CD14-positive monocyte (primary cell): ENCODE data around the gene TUSC2. TPM values are rescaled to one million over a fixed set of nuclear protein-coding genes. Genes with fewer than 3 reads are reported as not detected.

ENCODE experiments used
- DNase-seq, 3 donors: peaks; one replicate each; pipeline ENCODE4 v3.0.0-alpha.2; 2011 to 2022
- H2AFZ ChIP-seq: 2 replicates; pipeline ENCODE4 v1.6.0; 2012; ENCODE audit warnings: mild to moderate bottlenecking, low read depth, low read length, inconsistent platforms; ENCODE audit not compliant: insufficient read depth, poor library complexity, severe bottlenecking
- H3K27ac ChIP-seq, 2 donors: 1 replicate in 1 of 2; 2 replicates in 1 of 2; pipeline ENCODE4 v1.5.1; 2012 to 2013; ENCODE audit warnings: low read length in 2 of 2, control low read depth in 1 of 2, inconsistent platforms in 1 of 2, low read depth in 1 of 2, mild to moderate bottlenecking in 1 of 2
- H3K27me3 ChIP-seq, 2 donors: one replicate each; pipeline versions ENCODE4 v1.6.0 to v1.6.1; 2011 to 2013; ENCODE audit warnings: low read length in 2 of 2; ENCODE audit not compliant: control insufficient read depth in 2 of 2, insufficient read depth in 2 of 2
- H3K36me3 ChIP-seq, 2 donors: replicated peaks in 1 of 2; 1 replicate in 1 of 2; 2 replicates in 1 of 2; pipeline versions ENCODE4 v1.5.1 to v1.6.1; 2012 to 2013; ENCODE audit warnings: low read length in 2 of 2, control low read depth in 1 of 2, inconsistent platforms in 1 of 2, mild to moderate bottlenecking in 1 of 2; ENCODE audit not compliant: insufficient read depth in 2 of 2, control insufficient read depth in 1 of 2
- H3K4me1 ChIP-seq, 2 donors: 1 replicate in 1 of 2; 2 replicates in 1 of 2; pipeline versions ENCODE4 v1.5.1 to v1.6.1; 2012 to 2013; ENCODE audit warnings: low read length in 2 of 2, control low read depth in 1 of 2, inconsistent platforms in 1 of 2, mild to moderate bottlenecking in 1 of 2, moderate library complexity in 1 of 2; ENCODE audit not compliant: insufficient read depth in 2 of 2, control insufficient read depth in 1 of 2
- H3K4me2 ChIP-seq: replicated peaks from 2 replicates; pipeline ENCODE3; 2012; ENCODE audit warnings: low read length, moderate library complexity, mild to moderate bottlenecking; ENCODE audit not compliant: poor library complexity, severe bottlenecking; ENCODE audit errors: extremely low read depth
- H3K4me3 ChIP-seq, 3 experiments: fragments of 200-600 bp in 1 of 3; sonication (generic) in 1 of 3; replicated peaks in 1 of 3; 1 replicate in 2 of 3; 2 replicates in 1 of 3; pipeline ENCODE4 v1.5.1; 2011 to 2013; ENCODE audit warnings: low read length in 3 of 3, mild to moderate bottlenecking in 3 of 3, control low read depth in 2 of 3, low read depth in 2 of 3, inconsistent platforms in 1 of 3, moderate library complexity in 1 of 3
- H3K79me2 ChIP-seq: 2 replicates; pipeline ENCODE4 v1.6.0; 2012; ENCODE audit warnings: mild to moderate bottlenecking, control low read depth, inconsistent platforms, low read length, moderate library complexity; ENCODE audit not compliant: insufficient read depth
- H3K9ac ChIP-seq: 2 replicates; pipeline ENCODE4 v1.6.0; 2017; ENCODE audit warnings: low read length, mild to moderate bottlenecking; ENCODE audit not compliant: insufficient read depth, poor library complexity, severe bottlenecking
- H3K9me3 ChIP-seq, 2 donors: replicated peaks in 1 of 2; 1 replicate in 1 of 2; 2 replicates in 1 of 2; pipeline versions ENCODE4 v1.5.1 to v1.6.1; 2012 to 2013; ENCODE audit warnings: low read length in 2 of 2, control low read depth in 1 of 2; ENCODE audit not compliant: control insufficient read depth in 1 of 2, insufficient read depth in 1 of 2
- H4K20me1 ChIP-seq: 2 replicates; pipeline ENCODE4 v1.6.0; 2012; ENCODE audit warnings: mild to moderate bottlenecking, low read length, control low read depth, moderate library complexity; ENCODE audit not compliant: insufficient read depth
- H3K27ac Mint-ChIP-seq, 7 donors: one replicate each; pipeline ENCODE4 v1.8.0; 2020; ENCODE audit warnings: mild to moderate bottlenecking in 7 of 7, mixed read lengths in 7 of 7, moderate library complexity in 6 of 7, inconsistent platforms in 2 of 7
- H3K27me3 Mint-ChIP-seq, 3 donors: one replicate each; pipeline ENCODE4 v1.8.0; 2021 to 2022; ENCODE audit warnings: low read depth in 3 of 3, mild to moderate bottlenecking in 3 of 3, mixed read lengths in 3 of 3, moderate library complexity in 3 of 3, inconsistent platforms in 1 of 3
- H3K36me3 Mint-ChIP-seq, 2 donors: one replicate each; pipeline ENCODE4 v1.8.0; 2020; ENCODE audit warnings: mixed read lengths in 2 of 2, inconsistent platforms in 1 of 2, mild to moderate bottlenecking in 1 of 2
- H3K4me1 Mint-ChIP-seq: one replicate; pipeline ENCODE4 v1.8.0; 2020; ENCODE audit warnings: mild to moderate bottlenecking, mixed read lengths
- H3K4me3 Mint-ChIP-seq, 2 donors: one replicate each; pipeline ENCODE4 v1.8.0; 2020; ENCODE audit warnings: mild to moderate bottlenecking in 2 of 2, mixed read lengths in 2 of 2, moderate library complexity in 1 of 2
- H3K9me3 Mint-ChIP-seq, 7 donors: one replicate each; pipeline ENCODE4 v1.8.0; 2020 to 2022; ENCODE audit warnings: mixed read lengths in 7 of 7, mild to moderate bottlenecking in 6 of 7, moderate library complexity in 6 of 7, inconsistent platforms in 2 of 7
- WGBS: methylation state at CpG from one replicate; pipeline ENCODE4 v1.1.5; 2013; ENCODE audit warnings: missing lambda C conversion rate; ENCODE audit not compliant: insufficient coverage; 5-methylcytosine and 5-hydroxymethylcytosine counted together
- intact Hi-C, 2 donors: fragments of 100-400 bp; cut with micrococcal nuclease; formaldehyde crosslinking; loops; one replicate each; pipeline versions ENCODE4 v1.15.0 to v1.15.1; 2023
- polyA plus RNA-seq, 3 donors: library from polyadenylated mRNA; depleted of rRNA in 1 of 3; unstranded in 2 of 3; stranded (reverse) in 1 of 3; fragments of 300-500 nt in 2 of 3; fragments of >200 nt in 1 of 3; fragmentation: Illumina TruSeq in 2 of 3; gene quantifications; 1 replicate in 2 of 3; 2 replicates in 1 of 3; pipeline ENCODE4 v1.2.3, GENCODE V29; 2012 to 2021
- TF ChIP-seq, protein P1 (sequence below): fragments of 200-600 bp; IDR thresholded peaks from one replicate; pipeline ENCODE4 v1.8.0; 2022; ENCODE audit warnings: antibody characterized with exemption, mild to moderate bottlenecking

Gene TUSC2
- polyA plus RNA-seq, 3 donors: 22.6 to 55.7 (median 47.0) TPM

DNA sequence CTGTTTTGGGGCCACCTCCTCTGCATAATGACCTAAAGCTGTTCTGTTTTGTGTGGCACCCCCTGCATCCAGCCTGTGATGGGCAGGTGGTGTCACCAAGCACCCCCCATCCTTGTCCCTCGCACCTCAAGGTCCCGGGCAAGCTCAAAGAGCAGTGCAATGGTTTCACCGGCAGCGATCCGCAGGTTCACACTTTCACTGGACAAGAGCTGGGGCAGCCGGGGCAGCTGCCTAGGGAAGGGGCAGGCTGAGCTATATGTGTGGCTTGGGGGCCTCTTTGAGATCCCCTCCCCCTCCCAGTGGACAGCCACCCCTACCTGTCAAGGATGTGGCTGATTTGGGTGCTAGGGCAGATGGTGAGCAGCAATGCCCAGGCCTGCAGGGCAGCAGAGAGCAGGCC is 38.9 kb downstream of the TUSC2 start:
- peak in 1 of 3 donors; percentile 4 for DNase-seq
- Histone ChIP-seq H3K79me2 (peaks cover 18% of the 10 kb centered on the region), H3K27me3 (no peaks in the 10 kb centered on the region), H3K9me3 (no peaks in the 10 kb centered on the region), H3K27ac (no peak overlapping the region), H3K36me3 (peaks cover 34 to 41% of the 10 kb centered on the region in 2 donors), H2AFZ (no peak overlapping the region), H3K4me1 (peaks cover 16 to 22% of the 10 kb centered on the region in 2 donors), H3K4me2 (no peak overlapping the region), H4K20me1 (no peaks in the 10 kb centered on the region), H3K9ac (no peak overlapping the region), H3K4me3 (no peak overlapping the region)
- Mint-ChIP-seq H3K27ac (peak overlapping the region in 1 of 7 donors; percentile 55), H3K27me3 (peaks cover 0 to 2% (median 1%) of the 10 kb centered on the region in 3 donors), H3K36me3 (peaks cover 23 to 34% of the 10 kb centered on the region in 2 donors), H3K4me1 (peaks cover 14% of the 10 kb centered on the region), H3K9me3 (no peaks in the 10 kb centered on the region), H3K4me3 (no peak overlapping the region)
- no CpG with 5 or more reads among the region's 6 CpGs for WGBS
- intact Hi-C loops: no loop called here
- TF ChIP-seq, protein P1, sequence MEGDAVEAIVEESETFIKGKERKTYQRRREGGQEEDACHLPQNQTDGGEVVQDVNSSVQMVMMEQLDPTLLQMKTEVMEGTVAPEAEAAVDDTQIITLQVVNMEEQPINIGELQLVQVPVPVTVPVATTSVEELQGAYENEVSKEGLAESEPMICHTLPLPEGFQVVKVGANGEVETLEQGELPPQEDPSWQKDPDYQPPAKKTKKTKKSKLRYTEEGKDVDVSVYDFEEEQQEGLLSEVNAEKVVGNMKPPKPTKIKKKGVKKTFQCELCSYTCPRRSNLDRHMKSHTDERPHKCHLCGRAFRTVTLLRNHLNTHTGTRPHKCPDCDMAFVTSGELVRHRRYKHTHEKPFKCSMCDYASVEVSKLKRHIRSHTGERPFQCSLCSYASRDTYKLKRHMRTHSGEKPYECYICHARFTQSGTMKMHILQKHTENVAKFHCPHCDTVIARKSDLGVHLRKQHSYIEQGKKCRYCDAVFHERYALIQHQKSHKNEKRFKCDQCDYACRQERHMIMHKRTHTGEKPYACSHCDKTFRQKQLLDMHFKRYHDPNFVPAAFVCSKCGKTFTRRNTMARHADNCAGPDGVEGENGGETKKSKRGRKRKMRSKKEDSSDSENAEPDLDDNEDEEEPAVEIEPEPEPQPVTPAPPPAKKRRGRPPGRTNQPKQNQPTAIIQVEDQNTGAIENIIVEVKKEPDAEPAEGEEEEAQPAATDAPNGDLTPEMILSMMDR: no peak

DNA sequence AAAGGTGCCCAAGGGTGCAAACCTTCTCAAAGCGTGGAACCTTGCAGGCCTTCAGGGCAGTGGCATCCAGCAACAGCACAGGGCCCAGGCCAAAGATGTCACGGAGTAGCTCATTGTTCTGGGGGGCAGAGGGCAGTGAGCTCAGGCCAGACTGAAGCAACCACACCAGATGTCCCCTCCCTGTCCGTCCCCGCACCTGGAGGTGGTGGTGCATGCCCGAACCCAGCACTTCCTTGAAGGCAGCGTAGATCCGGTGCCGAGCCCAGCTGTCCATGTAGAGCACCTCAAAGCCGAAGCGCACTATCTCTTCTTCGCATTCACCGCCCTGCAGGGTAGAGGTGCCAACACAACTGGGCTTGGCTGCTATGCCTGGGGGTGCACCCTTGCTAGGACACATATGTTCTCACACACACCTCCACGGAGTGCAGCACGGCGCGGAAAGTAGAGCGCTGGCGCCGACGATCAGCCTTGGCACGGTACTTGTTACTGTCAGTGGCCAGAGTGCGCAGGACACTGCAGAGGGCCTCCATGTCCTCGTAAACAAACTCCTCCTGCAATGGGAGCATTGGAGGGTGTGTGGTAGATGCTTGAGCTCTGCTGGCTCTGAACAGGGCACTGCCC is 39.5 kb downstream of the TUSC2 start:
- TF ChIP-seq, protein P1: no peak
- peak in 1 of 3 donors; percentile 4 for DNase-seq
- Histone ChIP-seq H3K79me2 (peaks cover 18% of the 10 kb centered on the region), H3K9me3 (no peaks in the 10 kb centered on the region), H3K27me3 (no peaks in the 10 kb centered on the region), H3K4me1 (peaks cover 16 to 22% of the 10 kb centered on the region in 2 donors), H3K9ac (no peak overlapping the region), H3K36me3 (peaks cover 34 to 41% of the 10 kb centered on the region in 2 donors), H2AFZ (no peak overlapping the region), H3K27ac (no peak overlapping the region), H3K4me3 (no peak overlapping the region), H3K4me2 (no peak overlapping the region), H4K20me1 (no peaks in the 10 kb centered on the region)
- H3K4me3 Mint-ChIP-seq: no peak overlapping the region
- H3K27me3 Mint-ChIP-seq: peaks cover 0 to 2% (median 1%) of the 10 kb centered on the region in 3 donors
- intact Hi-C loops: no loop called here
- no peaks in the 10 kb centered on the region for H3K9me3 Mint-ChIP-seq
- H3K36me3 Mint-ChIP-seq: peaks cover 23 to 34% of the 10 kb centered on the region in 2 donors
- peak overlapping the region in 1 of 7 donors; percentile 69 for H3K27ac Mint-ChIP-seq
- WGBS: 99% methylated on average over 21 of the region's 23 CpGs
- H3K4me1 Mint-ChIP-seq: peaks cover 14% of the 10 kb centered on the region
